Measurements from ENCODE around the gene TADA3. TPM values are rescaled to one million over a fixed set of nuclear protein-coding genes. Genes with fewer than 3 reads are reported as not detected.

TADA3 gene
- total and polyA plus RNA-seq, 10 donors, result 33.6 to 73.7 (median 49.4) TPM

DNA sequence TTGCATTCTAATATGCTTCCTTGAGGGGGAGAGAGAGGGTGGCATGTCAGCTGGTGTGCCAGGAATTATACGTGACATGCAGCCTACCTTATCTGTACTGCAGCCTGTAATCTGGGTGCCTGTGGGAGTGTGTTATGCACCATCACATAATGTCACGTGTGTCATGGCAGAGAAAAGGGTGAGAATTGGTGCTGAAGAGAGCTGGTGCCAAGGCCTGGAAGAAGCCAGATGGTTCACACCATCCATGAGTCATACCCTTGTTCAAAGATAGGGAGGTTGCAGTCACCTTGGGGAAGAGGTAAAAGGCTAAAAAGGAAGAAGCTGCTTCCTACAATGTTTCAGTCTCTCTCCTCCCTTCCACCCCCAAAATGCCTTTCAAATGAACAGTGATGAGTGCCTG, 55.4 kb downstream of the TADA3 start:
- intact Hi-C loops (cut with DNase I; ENCODE audit: low total_unique reads), result no loop called here
- 81 to 97% (median 89%) methylated on average over 2 of the region's 2 CpGs for WGBS, 5 donors
- no peak for TF ChIP-seq POLR2A (IDR thresholded peaks at IDR 0.05)
- TF ChIP-seq POLR2AphosphoS5 (IDR thresholded peaks at IDR 0.05), result no peak
- TF ChIP-seq, protein P1, sequence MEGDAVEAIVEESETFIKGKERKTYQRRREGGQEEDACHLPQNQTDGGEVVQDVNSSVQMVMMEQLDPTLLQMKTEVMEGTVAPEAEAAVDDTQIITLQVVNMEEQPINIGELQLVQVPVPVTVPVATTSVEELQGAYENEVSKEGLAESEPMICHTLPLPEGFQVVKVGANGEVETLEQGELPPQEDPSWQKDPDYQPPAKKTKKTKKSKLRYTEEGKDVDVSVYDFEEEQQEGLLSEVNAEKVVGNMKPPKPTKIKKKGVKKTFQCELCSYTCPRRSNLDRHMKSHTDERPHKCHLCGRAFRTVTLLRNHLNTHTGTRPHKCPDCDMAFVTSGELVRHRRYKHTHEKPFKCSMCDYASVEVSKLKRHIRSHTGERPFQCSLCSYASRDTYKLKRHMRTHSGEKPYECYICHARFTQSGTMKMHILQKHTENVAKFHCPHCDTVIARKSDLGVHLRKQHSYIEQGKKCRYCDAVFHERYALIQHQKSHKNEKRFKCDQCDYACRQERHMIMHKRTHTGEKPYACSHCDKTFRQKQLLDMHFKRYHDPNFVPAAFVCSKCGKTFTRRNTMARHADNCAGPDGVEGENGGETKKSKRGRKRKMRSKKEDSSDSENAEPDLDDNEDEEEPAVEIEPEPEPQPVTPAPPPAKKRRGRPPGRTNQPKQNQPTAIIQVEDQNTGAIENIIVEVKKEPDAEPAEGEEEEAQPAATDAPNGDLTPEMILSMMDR (IDR thresholded peaks at IDR 0.05 in 8 of 11, conservative IDR thresholded peaks at IDR 0.05 in 3 of 11), result no peak
- no peaks in the 10 kb centered on the region for H3K9me3 ChIP-seq
- DNase-seq, result no peak
- H3K4me3 ChIP-seq, result no peak overlapping the region
- H3K27ac ChIP-seq, result no peak overlapping the region
- H3K27me3 ChIP-seq (replicated peaks in 1 of 7), result no peaks in the 10 kb centered on the region
- H3K36me3 ChIP-seq, result peaks cover 5 to 80% (median 71%) of the 10 kb centered on the region in 6 donors
- H3K4me1 ChIP-seq, result peaks cover 16 to 69% (median 46%) of the 10 kb centered on the region in 6 donors

DNA sequence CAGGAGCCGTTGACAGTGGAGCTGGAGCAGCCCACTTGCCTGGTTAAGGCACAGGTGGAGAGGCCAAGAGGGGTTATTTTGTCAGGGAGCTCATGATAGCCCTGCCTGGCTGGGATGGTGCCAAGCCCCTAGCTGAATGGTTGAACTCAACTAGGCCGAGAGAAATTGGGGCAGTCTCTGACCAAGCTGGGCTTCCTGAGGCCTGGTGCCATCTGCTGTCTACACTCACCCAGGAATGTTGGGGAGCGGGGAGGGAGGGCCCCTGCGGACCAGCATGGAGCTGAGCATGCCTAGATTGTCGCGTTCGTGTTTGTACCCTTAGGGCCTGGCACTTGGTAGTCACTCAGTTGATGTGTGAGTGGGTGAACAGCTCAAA, 59.5 kb downstream of the TADA3 start:
- 46 to 54% (median 50%) methylated on average over 6 to 7 of the region's 7 CpGs for WGBS, 5 donors
- TF ChIP-seq POLR2AphosphoS5 (IDR thresholded peaks at IDR 0.05), result no peak
- Histone ChIP-seq H3K36me3 (peaks cover 0 to 39% (median 30%) of the 10 kb centered on the region in 6 donors), H3K9me3 (no peaks in the 10 kb centered on the region), H3K4me1 (peaks cover 22 to 71% (median 53%) of the 10 kb centered on the region in 6 donors), H3K27ac (peak overlapping the region in 6 of 8 donors; percentile 91 to 98 (median 95)), H3K4me3 (peak overlapping the region; percentile 66 to 99 (median 96)), H3K27me3 (replicated peaks in 1 of 7) (no peaks in the 10 kb centered on the region)
- intact Hi-C loops (cut with DNase I; ENCODE audit: low total_unique reads), result no loop called here
- DNase-seq, result no peak

DNA sequence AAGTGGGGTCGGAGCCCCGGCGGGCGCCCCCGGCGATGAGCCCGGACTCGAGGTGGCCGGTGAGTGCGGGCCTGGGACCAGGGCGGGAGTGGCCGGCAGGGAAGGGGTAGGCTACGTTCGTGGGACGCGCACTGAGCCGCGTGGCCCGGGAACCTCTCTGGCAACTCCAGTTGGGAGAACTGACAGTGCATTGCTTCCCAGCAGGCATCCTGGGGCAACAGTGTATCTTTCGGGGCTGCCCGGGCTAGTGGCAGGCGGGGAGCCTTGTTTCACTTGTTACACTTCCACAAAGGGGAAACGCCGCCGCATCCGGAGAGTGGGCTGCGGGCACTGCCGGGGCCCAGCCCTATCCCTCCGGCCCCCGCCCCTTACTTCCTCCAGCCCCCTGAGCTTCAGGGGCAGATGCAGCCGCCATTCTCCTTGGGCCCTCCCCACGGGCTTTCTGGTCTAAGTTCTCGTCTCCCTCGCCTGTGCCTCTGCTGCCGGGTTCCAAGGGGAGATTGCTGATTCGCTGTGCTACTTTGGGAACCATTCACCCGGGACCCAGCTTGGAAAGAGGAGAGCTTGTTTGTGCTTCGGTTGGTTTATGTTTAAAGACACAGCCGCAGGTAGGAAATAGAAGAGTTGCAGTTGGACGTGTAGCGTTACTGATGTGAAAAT, 60.1 kb downstream of the TADA3 start:
- intact Hi-C loops (cut with DNase I; ENCODE audit: low total_unique reads), result no loop called here
- TF ChIP-seq POLR2A (IDR thresholded peaks at IDR 0.05) (no peak), POLR2AphosphoS5 (IDR thresholded peaks at IDR 0.05) (peak in 2 of 3 donors; percentile 21 to 64)
- TF ChIP-seq, protein P1 (IDR thresholded peaks at IDR 0.05 in 8 of 11, conservative IDR thresholded peaks at IDR 0.05 in 3 of 11), result no peak
- 1 to 2% (median 1%) methylated on average over 40 to 41 of the region's 41 CpGs for WGBS, 5 donors

DNA sequence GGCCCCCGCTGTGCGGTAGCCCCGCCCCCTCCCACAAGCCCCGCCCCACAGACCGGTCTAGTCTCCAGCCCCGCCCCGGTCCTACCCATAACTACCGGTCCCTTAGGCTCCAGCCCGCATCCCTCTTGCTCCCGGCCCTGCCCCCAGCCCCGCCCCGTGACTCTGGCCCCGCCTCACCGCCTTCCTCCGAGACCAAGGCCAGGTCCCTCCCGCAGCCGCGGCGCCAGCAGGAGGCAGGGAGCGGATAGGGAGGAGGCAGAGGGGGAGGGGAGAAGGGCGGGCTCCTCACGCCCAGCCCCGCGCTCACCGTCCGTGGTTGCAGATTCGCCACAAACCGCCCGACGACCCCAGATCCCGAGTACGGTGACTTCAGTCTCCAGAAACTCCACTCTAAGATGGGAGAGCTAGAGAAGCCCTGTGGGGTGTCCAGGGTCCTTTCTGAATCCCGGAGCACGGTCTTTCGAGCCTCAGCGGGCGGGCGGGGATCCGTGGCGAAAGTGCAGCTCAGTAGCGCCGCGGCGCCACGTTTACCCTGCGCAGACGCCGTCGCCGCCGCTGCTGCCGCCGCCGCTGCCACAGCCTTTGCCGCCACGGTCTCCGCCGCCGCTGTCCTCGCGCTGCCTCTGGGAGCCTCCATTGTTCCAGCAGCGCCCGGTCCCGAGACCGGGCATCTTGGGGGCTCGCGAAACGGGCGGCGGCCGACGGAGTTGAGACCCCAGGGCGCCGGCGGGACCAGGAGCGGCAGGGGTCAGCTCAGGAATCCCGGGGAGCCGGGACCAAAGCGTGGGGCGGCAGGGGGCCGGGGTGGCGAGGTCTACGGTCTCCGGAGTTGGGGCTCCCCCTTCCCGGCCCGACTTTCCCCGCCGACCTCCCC, 60.8 kb downstream of the TADA3 start, which contains the start of gene BRPF1:
BRPF1 (plus strand) TSS at position 530 of the 874 bp plus-strand sequence. CDS start 2,406 bp downstream, outside the sequence.
- 0 to 1% (median 1%) methylated on average over 46 to 88 of the region's 88 CpGs for WGBS, 5 donors
- intact Hi-C loops (cut with DNase I; ENCODE audit: low total_unique reads), result no loop called here

More for the DNA sequence above, 60.1 kb downstream of the TADA3 start:
- Histone ChIP-seq H3K36me3 (peaks cover 0 to 34% (median 26%) of the 10 kb centered on the region in 6 donors), H3K4me3 (peak overlapping the region; percentile 66 to 99 (median 96)), H3K9me3 (no peaks in the 10 kb centered on the region), H3K27ac (peak overlapping the region; percentile 91 to 99 (median 95)), H3K27me3 (replicated peaks in 1 of 7) (no peaks in the 10 kb centered on the region), H3K4me1 (peaks cover 24 to 71% (median 55%) of the 10 kb centered on the region in 6 donors)
- DNase-seq, result peak; percentile 91

More for the DNA sequence above, 60.8 kb downstream of the TADA3 start, which contains the start of gene BRPF1:
- Histone ChIP-seq H3K36me3 (peaks cover 0 to 26% (median 18%) of the 10 kb centered on the region in 6 donors), H3K27me3 (replicated peaks in 1 of 7) (no peaks in the 10 kb centered on the region), H3K9me3 (no peaks in the 10 kb centered on the region), H3K27ac (peak within 1 kb of the TSS; percentile 91 to 99 (median 95)), H3K4me1 (peaks cover 28 to 71% (median 56%) of the 10 kb centered on the region in 6 donors), H3K4me3 (peak within 1 kb of the TSS; percentile 66 to 99 (median 96))
- TF ChIP-seq POLR2AphosphoS5 (IDR thresholded peaks at IDR 0.05) (peak; percentile 94 to 97 (median 95)), POLR2A (IDR thresholded peaks at IDR 0.05) (peak in 2 of 3 donors; percentile 14 to 38)
- TF ChIP-seq, protein P1 (IDR thresholded peaks at IDR 0.05 in 8 of 11, conservative IDR thresholded peaks at IDR 0.05 in 3 of 11), result peak in 8 of 11 experiments; percentile 5 to 72 (median 36)
- DNase-seq, result peak; percentile 100
